SK-N-SH treated with all-trans-retinoic acid at 6 μM for 48 hours (cell line): ENCODE results near the gene AP2A2.

ENCODE experiments used
- ATAC-seq: fragments of 200-7000 bp; cut with Tn5 transposase; 3 replicates; pipeline ENCODE4 v1.9.1; 2020; ENCODE audit warnings: mild to moderate bottlenecking, moderate library complexity
- ARNTL ChIP-seq: fragments of 450-650 bp; formaldehyde crosslinking; IDR thresholded peaks from 2 replicates; pipeline ENCODE4 v1.5.0; 2020; ENCODE audit warnings: low read depth, mild to moderate bottlenecking, moderate library complexity, borderline replicate concordance
- BACH2 ChIP-seq: fragments of 250-450 bp; sonication (Bioruptor Pico); IDR thresholded peaks from 2 replicates; pipeline ENCODE4 v1.9.0; 2021; ENCODE audit warnings: mild to moderate bottlenecking, borderline replicate concordance
- CREB5 ChIP-seq: fragments of 250-450 bp; sonication (Bioruptor Pico); IDR thresholded peaks from 2 replicates; pipeline ENCODE4 v1.5.1; 2020; ENCODE audit warnings: low read depth, mild to moderate bottlenecking, moderate library complexity
- CSDC2 ChIP-seq: fragments of 250-450 bp; sonication (Bioruptor Pico); IDR thresholded peaks from 2 replicates; pipeline ENCODE4 v1.5.0; 2020; ENCODE audit warnings: mild to moderate bottlenecking, moderate library complexity
- CSRNP3 ChIP-seq: fragments of 250-450 bp; sonication (Bioruptor Pico); IDR thresholded peaks from 2 replicates; pipeline ENCODE4 v1.5.1; 2021; ENCODE audit warnings: mild to moderate bottlenecking, moderate library complexity
- GLIS3 ChIP-seq: fragments of 250-450 bp; sonication (Bioruptor Pico); IDR thresholded peaks from 2 replicates; pipeline ENCODE4 v1.5.0; 2020; ENCODE audit warnings: mild to moderate bottlenecking, moderate library complexity
- ISL1 ChIP-seq: fragments of 250-450 bp; sonication (Bioruptor Pico); IDR thresholded peaks from 2 replicates; pipeline ENCODE4 v2.1.2; 2022; ENCODE audit warnings: mild to moderate bottlenecking, moderate library complexity
- OSR1 ChIP-seq: fragments of 250-450 bp; sonication (Bioruptor Pico); IDR thresholded peaks from 2 replicates; pipeline ENCODE4 v1.8.0; 2022; ENCODE audit warnings: moderate library complexity, mild to moderate bottlenecking, inconsistent platforms
- PPARA ChIP-seq: fragments of 250-450 bp; sonication (Bioruptor Pico); IDR thresholded peaks from 2 replicates; pipeline ENCODE4 v1.5.0; 2020; ENCODE audit warnings: mild to moderate bottlenecking, borderline replicate concordance
- RARB ChIP-seq: fragments of 250-450 bp; sonication (Bioruptor Pico); IDR thresholded peaks from 2 replicates; pipeline ENCODE4 v1.8.0; 2021; ENCODE audit warnings: mild to moderate bottlenecking, moderate library complexity
- SNAI2 ChIP-seq: fragments of 250-450 bp; sonication (Bioruptor Pico); IDR thresholded peaks from 2 replicates; pipeline ENCODE4 v1.5.0; 2020; ENCODE audit warnings: mild to moderate bottlenecking, moderate library complexity
- TOX ChIP-seq: fragments of 250-450 bp; sonication (Bioruptor Pico); IDR thresholded peaks from 2 replicates; pipeline ENCODE4 v1.8.0; 2021; ENCODE audit warnings: mild to moderate bottlenecking, moderate library complexity, borderline replicate concordance
- ZC3H10 ChIP-seq: fragments of 250-450 bp; sonication (Bioruptor Pico); IDR thresholded peaks from 2 replicates; pipeline ENCODE4 v1.5.1; 2021; ENCODE audit warnings: mild to moderate bottlenecking, moderate library complexity
- ZFP3 ChIP-seq: fragments of 250-450 bp; sonication (Bioruptor Pico); IDR thresholded peaks from 2 replicates; pipeline ENCODE4 v1.5.0; 2020; ENCODE audit warnings: mild to moderate bottlenecking, moderate library complexity
- ZFP30 ChIP-seq: fragments of 450-650 bp; formaldehyde crosslinking; IDR thresholded peaks from 2 replicates; pipeline ENCODE4 v1.5.0; 2022; ENCODE audit warnings: mild to moderate bottlenecking, moderate library complexity
- ZNF70 ChIP-seq: fragments of 450-650 bp; formaldehyde crosslinking; IDR thresholded peaks from 2 replicates; pipeline ENCODE4 v1.5.0; 2020; ENCODE audit warnings: mild to moderate bottlenecking, moderate library complexity
- TF ChIP-seq, protein P1 (sequence below): fragments of 250-450 bp; sonication (Bioruptor Pico); IDR thresholded peaks from 2 replicates; pipeline ENCODE4 v1.8.0; 2020; ENCODE audit warnings: mild to moderate bottlenecking, moderate library complexity, borderline replicate concordance
- TF ChIP-seq, protein P2 (sequence below): fragments of 250-450 bp; sonication (Bioruptor Pico); IDR thresholded peaks from 2 replicates; pipeline ENCODE4 v1.8.0; 2021; ENCODE audit warnings: low read depth, mild to moderate bottlenecking, moderate library complexity, borderline replicate concordance
- TF ChIP-seq, protein P3 (sequence below): fragments of 250-450 bp; sonication (Bioruptor Pico); IDR thresholded peaks from 2 replicates; pipeline ENCODE4 v1.5.0; 2020; ENCODE audit warnings: mild to moderate bottlenecking, moderate library complexity

Gene AP2A2

DNA sequence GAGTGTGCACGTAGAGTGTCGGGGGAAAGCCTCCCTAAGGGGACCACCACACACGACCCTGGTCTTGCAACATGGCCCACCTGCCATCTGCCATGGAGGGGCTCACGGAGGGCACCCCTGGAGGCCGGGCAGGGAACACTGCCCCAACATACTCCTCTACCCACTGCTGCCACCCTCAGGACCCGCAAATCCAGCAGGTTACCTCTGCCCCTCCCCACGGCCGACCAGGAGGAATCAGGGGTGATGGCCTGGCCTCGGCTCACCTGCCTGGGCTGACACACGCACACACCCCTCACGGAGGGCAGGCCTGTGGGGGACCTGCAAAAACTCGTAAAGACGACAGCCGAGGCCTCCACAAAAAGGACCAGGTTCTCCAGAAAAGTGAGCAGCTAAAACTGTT, 45.2 kb upstream of the AP2A2 start:
- no peak for ATAC-seq
- TF ChIP-seq PPARA: no peak
- TF ChIP-seq CSRNP3: no peak
- no peak for TF ChIP-seq CSDC2 (CRISPR knock-in tag)
- no peak for TF ChIP-seq BACH2 (CRISPR knock-in tag)
- TF ChIP-seq, protein P1, sequence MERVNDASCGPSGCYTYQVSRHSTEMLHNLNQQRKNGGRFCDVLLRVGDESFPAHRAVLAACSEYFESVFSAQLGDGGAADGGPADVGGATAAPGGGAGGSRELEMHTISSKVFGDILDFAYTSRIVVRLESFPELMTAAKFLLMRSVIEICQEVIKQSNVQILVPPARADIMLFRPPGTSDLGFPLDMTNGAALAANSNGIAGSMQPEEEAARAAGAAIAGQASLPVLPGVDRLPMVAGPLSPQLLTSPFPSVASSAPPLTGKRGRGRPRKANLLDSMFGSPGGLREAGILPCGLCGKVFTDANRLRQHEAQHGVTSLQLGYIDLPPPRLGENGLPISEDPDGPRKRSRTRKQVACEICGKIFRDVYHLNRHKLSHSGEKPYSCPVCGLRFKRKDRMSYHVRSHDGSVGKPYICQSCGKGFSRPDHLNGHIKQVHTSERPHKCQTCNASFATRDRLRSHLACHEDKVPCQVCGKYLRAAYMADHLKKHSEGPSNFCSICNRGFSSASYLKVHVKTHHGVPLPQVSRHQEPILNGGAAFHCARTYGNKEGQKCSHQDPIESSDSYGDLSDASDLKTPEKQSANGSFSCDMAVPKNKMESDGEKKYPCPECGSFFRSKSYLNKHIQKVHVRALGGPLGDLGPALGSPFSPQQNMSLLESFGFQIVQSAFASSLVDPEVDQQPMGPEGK (CRISPR knock-in tag): no peak
- no peak for TF ChIP-seq ZFP3
- no peak for TF ChIP-seq RARB
- TF ChIP-seq, protein P2, sequence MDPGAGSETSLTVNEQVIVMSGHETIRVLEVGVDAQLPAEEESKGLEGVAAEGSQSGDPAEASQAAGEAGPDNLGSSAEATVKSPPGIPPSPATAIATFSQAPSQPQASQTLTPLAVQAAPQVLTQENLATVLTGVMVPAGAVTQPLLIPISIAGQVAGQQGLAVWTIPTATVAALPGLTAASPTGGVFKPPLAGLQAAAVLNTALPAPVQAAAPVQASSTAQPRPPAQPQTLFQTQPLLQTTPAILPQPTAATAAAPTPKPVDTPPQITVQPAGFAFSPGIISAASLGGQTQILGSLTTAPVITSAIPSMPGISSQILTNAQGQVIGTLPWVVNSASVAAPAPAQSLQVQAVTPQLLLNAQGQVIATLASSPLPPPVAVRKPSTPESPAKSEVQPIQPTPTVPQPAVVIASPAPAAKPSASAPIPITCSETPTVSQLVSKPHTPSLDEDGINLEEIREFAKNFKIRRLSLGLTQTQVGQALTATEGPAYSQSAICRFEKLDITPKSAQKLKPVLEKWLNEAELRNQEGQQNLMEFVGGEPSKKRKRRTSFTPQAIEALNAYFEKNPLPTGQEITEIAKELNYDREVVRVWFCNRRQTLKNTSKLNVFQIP (CRISPR knock-in tag): no peak
- TF ChIP-seq ZFP30: no peak
- TF ChIP-seq, all 23 proteins: peak for 0

- TF ChIP-seq, protein P1 (CRISPR knock-in tag): no peak
- TF ChIP-seq ZNF70 (CRISPR knock-in tag) (no peak), OSR1 (CRISPR knock-in tag) (no peak), TOX (no peak), BACH2 (CRISPR knock-in tag) (no peak), PPARA (no peak), ZC3H10 (CRISPR knock-in tag) (no peak), CSDC2 (CRISPR knock-in tag) (no peak), RARB (no peak), ARNTL (no peak), ISL1 (CRISPR knock-in tag) (no peak), GLIS3 (CRISPR knock-in tag) (no peak)
- TF ChIP-seq, protein P3, sequence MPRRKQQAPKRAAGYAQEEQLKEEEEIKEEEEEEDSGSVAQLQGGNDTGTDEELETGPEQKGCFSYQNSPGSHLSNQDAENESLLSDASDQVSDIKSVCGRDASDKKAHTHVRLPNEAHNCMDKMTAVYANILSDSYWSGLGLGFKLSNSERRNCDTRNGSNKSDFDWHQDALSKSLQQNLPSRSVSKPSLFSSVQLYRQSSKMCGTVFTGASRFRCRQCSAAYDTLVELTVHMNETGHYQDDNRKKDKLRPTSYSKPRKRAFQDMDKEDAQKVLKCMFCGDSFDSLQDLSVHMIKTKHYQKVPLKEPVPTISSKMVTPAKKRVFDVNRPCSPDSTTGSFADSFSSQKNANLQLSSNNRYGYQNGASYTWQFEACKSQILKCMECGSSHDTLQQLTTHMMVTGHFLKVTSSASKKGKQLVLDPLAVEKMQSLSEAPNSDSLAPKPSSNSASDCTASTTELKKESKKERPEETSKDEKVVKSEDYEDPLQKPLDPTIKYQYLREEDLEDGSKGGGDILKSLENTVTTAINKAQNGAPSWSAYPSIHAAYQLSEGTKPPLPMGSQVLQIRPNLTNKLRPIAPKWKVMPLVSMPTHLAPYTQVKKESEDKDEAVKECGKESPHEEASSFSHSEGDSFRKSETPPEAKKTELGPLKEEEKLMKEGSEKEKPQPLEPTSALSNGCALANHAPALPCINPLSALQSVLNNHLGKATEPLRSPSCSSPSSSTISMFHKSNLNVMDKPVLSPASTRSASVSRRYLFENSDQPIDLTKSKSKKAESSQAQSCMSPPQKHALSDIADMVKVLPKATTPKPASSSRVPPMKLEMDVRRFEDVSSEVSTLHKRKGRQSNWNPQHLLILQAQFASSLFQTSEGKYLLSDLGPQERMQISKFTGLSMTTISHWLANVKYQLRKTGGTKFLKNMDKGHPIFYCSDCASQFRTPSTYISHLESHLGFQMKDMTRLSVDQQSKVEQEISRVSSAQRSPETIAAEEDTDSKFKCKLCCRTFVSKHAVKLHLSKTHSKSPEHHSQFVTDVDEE (CRISPR knock-in tag): no peak
- TF ChIP-seq, protein P2 (CRISPR knock-in tag): no peak
- no peak for ATAC-seq
Measured at GRCh38 chr11:882596-882995, 43.1 kb upstream of the AP2A2 start.

DNA sequence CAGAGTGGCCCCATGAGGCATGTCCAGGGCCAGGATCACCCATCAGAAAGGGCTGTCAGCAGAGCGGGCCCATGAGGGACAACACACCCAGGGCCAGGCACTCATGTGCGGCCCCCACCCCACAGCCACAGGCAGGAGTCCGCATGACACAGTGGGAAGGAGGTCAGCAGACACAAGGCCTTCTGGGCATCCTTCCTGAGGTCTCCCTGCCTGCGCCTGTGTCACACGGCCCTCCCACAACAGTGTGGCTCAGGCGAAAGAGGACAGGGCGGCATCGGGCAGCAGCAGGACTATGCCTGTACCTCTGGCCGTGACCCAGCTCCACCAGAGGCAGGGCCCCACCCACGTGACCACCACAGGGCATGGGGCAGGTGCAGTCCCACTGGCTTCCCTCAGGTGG, 42.1 kb upstream of the AP2A2 start:
- no peak for ATAC-seq
- TF ChIP-seq CSDC2 (CRISPR knock-in tag) (no peak), ISL1 (CRISPR knock-in tag) (no peak), TOX (no peak), ARNTL (no peak), ZC3H10 (CRISPR knock-in tag) (no peak), CREB5 (CRISPR knock-in tag) (no peak), ZFP30 (no peak), SNAI2 (CRISPR knock-in tag) (no peak)
